ENCODE results near the gene CSRP3. TPM values are rescaled to one million over a fixed set of nuclear protein-coding genes. Genes with fewer than 3 reads are reported as not detected.
A peak's percentile ranks its signal among the peaks of the same experiment; 100 is the strongest.

CSRP3 gene
- total RNA-seq, 1 donor from 2014 or later = 31.7 TPM

- no peak for DNase-seq (ENCODE audit: low read depth)
Measured at GRCh38 chr11:19226378-19227195, 24.8 kb upstream of the CSRP3 start.

GRCh38 chr11:19225581-19225980 is 23.8 kb upstream of the CSRP3 start:
- no peak for DNase-seq (ENCODE audit: low read depth)

GRCh38 chr11:19225123-19225522 is 23.3 kb upstream of the CSRP3 start:
- peak; percentile 87 for DNase-seq (ENCODE audit: low read depth)

- DNase-seq (ENCODE audit: low read depth) = peak; percentile 40
Measured at GRCh38 chr11:19220903-19221724, 19.3 kb upstream of the CSRP3 start.

- peak; percentile 97 for DNase-seq (ENCODE audit: low read depth)
Measured at GRCh38 chr11:19218786-19219460, 17.1 kb upstream of the CSRP3 start.

GRCh38 chr11:19218216-19218615 is 16.4 kb upstream of the CSRP3 start:
- no peak for DNase-seq (ENCODE audit: low read depth)

GRCh38 chr11:19216709-19217374 is 15.1 kb upstream of the CSRP3 start:
- no peak for DNase-seq (ENCODE audit: low read depth)

- DNase-seq (ENCODE audit: low read depth) = peak; percentile 87
Measured at GRCh38 chr11:19216021-19216420, 14.2 kb upstream of the CSRP3 start.

- peak; percentile 53 for DNase-seq (ENCODE audit: low read depth)
Measured at GRCh38 chr11:19209617-19210370, 8.0 kb upstream of the CSRP3 start.

- no peak for DNase-seq (ENCODE audit: low read depth)
Measured at GRCh38 chr11:19208959-19209546, 7.3 kb upstream of the CSRP3 start.

GRCh38 chr11:19208181-19208580 is 6.4 kb upstream of the CSRP3 start:
- DNase-seq (ENCODE audit: low read depth) = no peak

- DNase-seq (ENCODE audit: low read depth) = no peak
Measured at GRCh38 chr11:19204836-19205235, 3.1 kb upstream of the CSRP3 start.

GRCh38 chr11:19200410-19201201 is 1.2 kb downstream of the CSRP3 start:
- peak; percentile 91 for DNase-seq (ENCODE audit: low read depth)

GRCh38 chr11:19199771-19200170 is 2.0 kb downstream of the CSRP3 start:
- DNase-seq (ENCODE audit: low read depth) = no peak

GRCh38 chr11:19199048-19199447 is 2.7 kb downstream of the CSRP3 start:
- DNase-seq (ENCODE audit: low read depth) = no peak

GRCh38 chr11:19196432-19196831 is 5.4 kb downstream of the CSRP3 start:
- peak; percentile 70 for DNase-seq (ENCODE audit: low read depth)

GRCh38 chr11:19194620-19195308 is 7.0 kb downstream of the CSRP3 start:
- DNase-seq (ENCODE audit: low read depth) = no peak

GRCh38 chr11:19193916-19194315 is 7.9 kb downstream of the CSRP3 start:
- DNase-seq (ENCODE audit: low read depth) = peak; percentile 49

Data from myocyte (in vitro differentiated cells).